SU-DHL-6 (cell line): Measurements from ENCODE around the gene ENAM.

Experiments
- EZH2phosphoT487 ChIP-seq: fragments of 200-600 bp; sonication (generic), shearing (Covaris generic); conservative IDR thresholded peaks from 2 replicates; pipeline ENCODE4 v1.6.1; 2018; ENCODE audit warnings: mild to moderate bottlenecking, antibody characterized with exemption, low read length, moderate library complexity, mixed read lengths
- TF ChIP-seq, protein P1 (sequence below): fragments of 200-600 bp; sonication (generic); IDR thresholded peaks from one replicate; pipeline ENCODE4 v1.5.1; 2017; ENCODE audit warnings: antibody characterized with exemption, mild to moderate bottlenecking, low read length, moderate library complexity; ENCODE audit not compliant: insufficient read depth, poor library complexity, severe bottlenecking

DNA sequence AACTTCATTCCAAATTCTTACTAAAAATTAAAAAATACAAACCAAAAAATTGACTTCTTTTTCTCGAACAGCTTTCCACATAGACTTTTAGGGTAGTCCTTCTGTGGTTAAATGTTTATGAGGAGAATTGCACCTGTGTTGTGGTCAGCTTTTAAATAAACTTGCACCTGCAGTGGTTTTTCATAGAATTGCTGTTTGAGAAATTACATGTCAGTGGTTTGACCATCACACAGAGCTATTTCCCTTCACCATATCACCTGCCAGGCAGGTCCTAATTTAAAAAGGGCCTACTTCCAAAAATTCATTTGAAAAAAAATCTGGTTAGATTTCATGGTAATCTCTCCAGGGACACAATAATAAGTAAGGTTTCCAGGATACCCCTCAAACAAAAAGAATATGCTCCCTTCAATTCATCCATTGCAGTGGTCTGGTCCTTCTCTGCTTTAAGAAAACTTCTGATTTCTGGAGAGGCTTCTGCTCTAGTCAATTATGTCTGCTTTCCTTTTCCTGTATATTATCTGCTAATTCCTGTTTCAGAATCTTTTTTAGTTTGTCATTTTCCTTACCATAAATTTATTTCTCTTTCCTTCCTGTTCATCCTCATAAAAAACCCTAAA lies 49.9 kb downstream of the ENAM start:
- TF ChIP-seq, protein P1, sequence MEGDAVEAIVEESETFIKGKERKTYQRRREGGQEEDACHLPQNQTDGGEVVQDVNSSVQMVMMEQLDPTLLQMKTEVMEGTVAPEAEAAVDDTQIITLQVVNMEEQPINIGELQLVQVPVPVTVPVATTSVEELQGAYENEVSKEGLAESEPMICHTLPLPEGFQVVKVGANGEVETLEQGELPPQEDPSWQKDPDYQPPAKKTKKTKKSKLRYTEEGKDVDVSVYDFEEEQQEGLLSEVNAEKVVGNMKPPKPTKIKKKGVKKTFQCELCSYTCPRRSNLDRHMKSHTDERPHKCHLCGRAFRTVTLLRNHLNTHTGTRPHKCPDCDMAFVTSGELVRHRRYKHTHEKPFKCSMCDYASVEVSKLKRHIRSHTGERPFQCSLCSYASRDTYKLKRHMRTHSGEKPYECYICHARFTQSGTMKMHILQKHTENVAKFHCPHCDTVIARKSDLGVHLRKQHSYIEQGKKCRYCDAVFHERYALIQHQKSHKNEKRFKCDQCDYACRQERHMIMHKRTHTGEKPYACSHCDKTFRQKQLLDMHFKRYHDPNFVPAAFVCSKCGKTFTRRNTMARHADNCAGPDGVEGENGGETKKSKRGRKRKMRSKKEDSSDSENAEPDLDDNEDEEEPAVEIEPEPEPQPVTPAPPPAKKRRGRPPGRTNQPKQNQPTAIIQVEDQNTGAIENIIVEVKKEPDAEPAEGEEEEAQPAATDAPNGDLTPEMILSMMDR: no peak
- TF ChIP-seq EZH2phosphoT487: no peak
